ENCODE data around the gene TMEM131L.
"Not testable (repeated sequence)": the region's sequence is repeated elsewhere in the genome, so short reads cannot be mapped to it uniquely, and the experiment has no call there.

Gene TMEM131L

DNA sequence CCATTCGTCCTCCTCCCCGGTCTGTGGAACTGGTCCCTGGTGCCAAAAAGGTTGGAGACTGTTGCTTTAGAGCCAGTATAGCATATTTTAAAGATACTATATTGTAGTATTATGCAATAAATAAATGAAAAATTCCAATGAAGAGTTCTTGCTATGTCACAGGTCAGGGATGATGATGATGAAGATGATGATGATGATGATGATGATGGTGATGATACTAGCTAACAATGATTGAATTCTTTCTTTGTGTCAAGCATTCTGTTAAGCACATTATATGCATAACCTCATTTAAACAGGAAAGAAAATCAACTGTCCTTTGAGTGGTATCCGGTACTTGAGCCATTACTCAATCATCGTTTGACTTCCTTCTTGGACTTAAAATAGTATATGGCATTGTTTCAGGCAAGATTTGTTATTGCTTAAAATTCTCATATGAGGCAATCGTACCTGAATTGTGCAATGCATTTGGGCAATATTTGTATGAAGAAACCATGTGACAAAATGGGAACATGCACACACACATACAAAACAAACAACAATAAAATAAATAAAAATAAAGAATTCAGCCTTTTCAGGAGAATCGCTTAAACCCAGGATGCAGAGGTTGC is 195.2 kb downstream of the TMEM131L start:
- peak; percentile 91 for DNase-seq (ENCODE audit: low read depth)

DNA sequence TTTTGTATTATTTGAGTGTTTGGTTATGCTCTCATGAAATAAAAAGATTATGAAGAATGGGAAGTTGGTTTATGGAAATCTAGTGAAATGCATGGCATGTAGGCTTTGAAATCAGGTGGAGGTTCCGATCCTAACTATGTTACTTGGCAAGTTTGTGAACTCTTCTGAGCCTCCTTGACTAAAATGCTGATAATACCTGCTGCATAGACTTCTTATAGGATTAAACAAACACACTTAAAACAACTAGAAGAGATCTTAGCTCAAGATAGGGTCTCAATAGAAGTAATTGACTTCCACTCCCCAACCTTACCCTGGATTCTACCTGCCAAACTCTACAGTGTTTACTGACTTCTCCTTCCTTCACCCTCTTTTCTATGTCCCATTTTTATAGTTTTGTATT is 195.7 kb downstream of the TMEM131L start:
- DNase-seq (ENCODE audit: low read depth): no peak

DNA sequence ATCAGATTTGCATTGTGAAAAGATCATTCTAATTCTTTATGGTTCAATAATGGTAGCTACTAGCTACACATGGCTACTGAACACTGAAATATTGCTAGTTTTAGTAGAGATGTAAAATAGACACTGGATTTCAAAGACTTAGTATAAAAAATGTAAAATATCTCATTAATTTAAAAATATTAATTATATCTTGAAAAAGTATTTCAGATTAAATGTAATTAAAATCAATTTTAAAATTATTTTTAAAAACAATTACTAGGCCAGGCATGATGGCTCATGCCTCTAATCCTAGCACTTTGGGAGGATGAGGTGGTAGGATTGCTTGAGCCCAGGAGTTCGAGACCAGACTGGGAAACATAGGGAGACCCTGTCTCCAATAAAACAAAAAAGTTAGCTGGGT is 197.5 kb downstream of the TMEM131L start:
- no peak for DNase-seq (ENCODE audit: low read depth)

DNA sequence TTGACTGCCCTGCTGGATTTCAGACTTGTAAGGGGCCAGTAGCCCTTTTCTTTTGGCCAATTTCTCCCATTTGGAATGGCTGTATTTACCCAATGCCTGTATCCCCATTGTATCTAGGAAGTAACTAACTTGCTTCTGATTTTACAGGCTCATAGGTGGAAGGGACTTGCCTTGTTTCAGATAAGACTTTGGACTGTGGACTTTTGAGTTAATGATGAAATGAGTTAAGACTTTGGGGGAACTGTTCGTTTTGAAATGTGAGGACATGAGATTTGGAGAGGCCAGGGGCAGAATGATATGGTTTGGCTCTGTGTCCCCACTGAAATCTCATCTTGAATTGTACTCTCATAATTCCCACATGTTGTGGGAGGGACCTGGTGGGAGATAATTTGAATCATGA is 200.3 kb downstream of the TMEM131L start:
- not testable (repeated sequence) for DNase-seq (ENCODE audit: low read depth)

DNA sequence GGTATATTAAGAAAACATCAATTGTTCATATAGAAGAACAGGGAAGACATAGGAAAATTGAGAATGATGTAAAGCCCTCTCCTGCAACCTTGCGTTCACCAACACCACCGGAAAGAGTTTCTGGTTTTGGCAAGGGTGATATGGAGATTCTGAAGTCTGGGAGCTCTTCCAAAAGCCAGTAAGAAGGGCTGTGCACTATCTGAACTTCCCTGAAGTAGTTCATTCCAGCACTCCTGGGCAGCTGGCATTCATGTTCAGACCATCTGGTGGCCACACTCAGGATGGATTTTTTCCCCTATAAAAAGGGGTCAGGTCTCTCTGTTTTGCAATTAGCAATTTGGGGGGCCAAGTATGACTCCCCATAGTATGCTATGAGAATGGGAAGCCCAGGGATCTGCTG is 202.5 kb downstream of the TMEM131L start:
- DNase-seq (ENCODE audit: low read depth): no peak

DNA sequence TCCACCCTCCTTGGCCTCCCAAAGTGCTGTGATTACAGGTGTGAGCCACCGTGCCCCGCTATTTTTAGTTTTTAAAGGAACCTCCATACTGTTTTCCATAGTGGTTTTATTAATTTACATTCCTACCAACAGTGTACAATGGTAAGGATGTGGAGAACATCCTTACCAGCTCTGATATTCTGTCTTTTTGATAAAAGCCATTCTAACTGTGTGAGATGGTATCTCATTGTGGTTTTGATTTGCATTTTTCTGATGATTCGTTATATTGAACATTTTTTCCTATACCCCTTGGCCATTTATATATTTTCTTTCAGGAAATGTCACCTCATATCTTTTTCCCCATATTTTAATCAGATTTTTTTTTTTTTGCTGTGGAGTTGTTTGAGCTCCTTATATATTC is 203.7 kb downstream of the TMEM131L start:
- no peak for DNase-seq (ENCODE audit: low read depth)

DNA sequence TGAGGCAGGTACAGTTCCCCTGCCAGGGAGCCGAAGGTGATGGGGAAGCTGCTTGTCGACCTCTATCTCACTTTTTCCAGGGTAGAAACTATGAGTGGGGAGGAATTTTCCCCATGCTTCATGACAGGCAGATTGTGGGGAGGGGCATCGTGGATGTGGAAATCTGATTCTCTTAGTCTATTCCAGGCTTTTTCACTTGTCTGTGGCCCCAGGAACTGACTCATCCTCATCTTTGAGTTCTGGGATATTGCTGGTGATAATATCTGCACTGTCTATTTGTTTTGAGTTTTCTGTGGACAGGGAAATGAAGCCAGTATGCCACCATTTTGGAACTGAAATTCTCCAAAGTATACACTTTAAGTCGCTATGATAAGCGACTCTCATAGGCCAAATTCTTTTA is 210.3 kb downstream of the TMEM131L start:
- no peak for DNase-seq (ENCODE audit: low read depth)

DNA sequence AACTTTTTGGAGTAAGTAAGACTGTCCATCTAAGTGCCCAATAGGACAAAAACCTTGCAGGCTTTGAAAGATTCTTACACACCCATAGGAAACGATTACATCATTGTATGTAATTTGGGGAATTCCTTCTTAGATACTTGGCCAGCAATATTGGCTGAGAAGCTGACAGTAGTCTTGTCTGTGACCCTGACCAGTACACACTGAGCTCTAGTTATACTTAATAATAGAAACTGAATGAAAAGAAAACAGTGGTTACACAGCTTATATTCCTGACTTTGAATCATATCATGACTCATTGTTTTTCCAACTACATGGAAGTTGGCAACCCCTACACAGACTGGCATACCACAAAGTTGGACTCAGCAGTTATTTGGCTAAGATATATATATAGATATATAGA is 210.8 kb downstream of the TMEM131L start:
- DNase-seq (ENCODE audit: low read depth): peak; percentile 86

DNA sequence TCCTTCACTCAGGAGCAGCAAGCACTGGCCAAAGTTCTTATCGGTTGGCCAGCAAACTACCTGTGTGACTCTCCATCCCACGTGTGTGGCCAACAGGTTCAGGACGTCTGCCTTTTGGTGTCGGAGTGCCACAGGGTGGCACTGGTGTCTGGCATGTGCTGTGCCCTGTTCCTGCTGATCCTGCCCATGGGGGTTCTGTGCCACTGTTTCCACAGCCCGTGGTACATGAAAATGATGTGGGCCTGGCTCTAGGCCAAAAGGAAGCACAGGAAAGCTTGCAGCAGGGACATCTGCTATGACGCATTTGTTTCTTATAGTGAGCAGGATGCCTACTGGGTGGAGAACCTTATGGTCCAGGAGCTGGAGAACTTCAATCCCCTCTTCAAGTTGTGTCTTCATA is 213.3 kb downstream of the TMEM131L start:
- no peak for DNase-seq (ENCODE audit: low read depth)

DNA sequence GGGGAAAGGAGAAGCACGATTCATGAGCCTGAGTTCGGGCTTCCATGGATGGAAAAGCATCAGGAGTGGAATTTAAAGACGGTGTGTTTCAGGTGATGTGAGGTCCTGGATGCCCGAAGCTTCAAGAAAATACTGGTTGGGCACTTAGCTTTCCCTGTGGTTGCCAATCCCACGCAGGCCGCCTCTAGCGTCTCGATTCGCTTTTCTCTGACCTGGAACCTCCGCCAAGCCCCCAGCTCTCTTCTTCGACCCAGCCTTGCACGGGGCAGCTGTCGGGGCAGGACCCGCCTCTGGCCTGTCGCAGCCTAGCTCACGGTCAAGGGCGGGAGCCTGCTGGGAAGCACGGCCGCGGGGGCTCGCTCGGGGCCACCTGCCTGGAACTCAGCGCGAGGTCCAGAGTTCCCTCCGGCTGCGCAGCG is 217.6 kb downstream of the TMEM131L start:
- no peak for DNase-seq (ENCODE audit: low read depth)

DNA sequence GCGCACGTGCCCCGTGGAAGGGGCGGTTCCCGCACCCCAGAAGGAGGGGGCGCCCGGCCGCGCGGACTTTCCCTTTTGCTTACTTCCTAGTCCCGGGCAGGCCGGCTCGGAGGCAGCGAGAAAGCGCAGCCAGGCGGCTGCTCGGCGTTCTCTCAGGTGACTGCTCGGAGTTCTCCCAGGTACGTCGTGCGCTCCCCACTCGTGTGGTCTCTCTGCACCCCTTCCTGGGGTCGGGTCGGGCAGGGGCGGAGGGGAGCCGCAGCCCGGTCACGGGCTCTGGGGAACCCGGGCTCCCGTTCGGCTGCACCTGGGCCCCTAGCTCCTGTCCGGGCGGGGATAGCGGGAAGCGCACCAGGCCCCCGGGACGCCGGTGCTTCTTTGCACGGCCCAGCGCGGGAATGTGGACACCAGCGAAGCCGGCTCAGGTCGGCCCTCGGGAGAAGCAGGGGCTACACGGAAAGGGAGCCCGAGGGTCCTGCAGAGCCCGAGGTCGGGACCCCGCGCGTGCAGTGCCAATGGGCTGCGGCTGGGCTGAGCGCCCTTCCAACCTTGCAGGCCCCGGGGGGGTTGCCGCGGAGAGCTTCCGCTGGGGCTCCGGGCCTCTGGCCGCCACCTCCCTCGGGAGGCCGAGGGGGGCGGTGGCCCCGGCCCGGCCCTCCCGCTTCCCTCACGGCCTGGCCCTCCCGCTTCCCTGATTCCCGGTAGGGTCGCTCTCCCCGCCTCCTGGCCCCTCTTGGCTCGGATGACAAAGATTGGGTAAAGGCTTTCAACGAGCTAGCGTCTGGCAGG is 218.2 kb downstream of the TMEM131L start, which contains the start of gene TLR2:
TLR2 (plus strand) TSS at position 99 of the 789 bp plus-strand sequence. CDS start 18,628 bp downstream, outside the sequence.
- peak; percentile 23 for DNase-seq (ENCODE audit: low read depth)

DNA sequence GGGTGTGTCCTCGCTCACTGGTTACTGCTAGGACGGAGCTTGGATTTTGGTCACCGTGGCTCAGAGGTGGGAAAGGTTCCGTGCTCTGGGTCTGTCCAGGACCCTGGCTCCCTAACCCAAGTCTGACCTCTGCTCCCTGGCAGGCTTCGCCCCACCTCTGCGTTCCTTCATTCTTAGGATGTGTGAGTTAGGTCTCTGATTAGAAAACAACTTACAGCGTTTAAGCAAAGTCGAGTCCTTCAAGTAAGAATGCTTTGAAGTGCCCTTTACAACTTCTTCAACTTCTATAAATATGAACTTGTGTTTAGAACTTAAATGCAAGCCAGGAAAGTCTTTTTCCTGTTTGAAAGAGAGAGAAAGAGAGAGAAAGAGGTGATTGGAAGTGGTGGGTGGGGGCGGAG is 218.8 kb downstream of the TMEM131L start:
- DNase-seq (ENCODE audit: low read depth): no peak
